Central memory CD4-positive, alpha-beta T cell (primary cell): ENCODE results near the gene APBA1.
A peak's percentile ranks its signal among the peaks of the same experiment; 100 is the strongest.

Source experiments
- DNase-seq: peaks from one replicate; pipeline ENCODE4 v3.0.0; 2022

Gene APBA1

GRCh38 chr9:69574057-69574456, 98.1 kb downstream of the APBA1 start:
- no peak for DNase-seq

GRCh38 chr9:69573651-69574050, 98.5 kb downstream of the APBA1 start:
- no peak for DNase-seq

GRCh38 chr9:69572611-69573010, 99.6 kb downstream of the APBA1 start:
- no peak for DNase-seq

DNA sequence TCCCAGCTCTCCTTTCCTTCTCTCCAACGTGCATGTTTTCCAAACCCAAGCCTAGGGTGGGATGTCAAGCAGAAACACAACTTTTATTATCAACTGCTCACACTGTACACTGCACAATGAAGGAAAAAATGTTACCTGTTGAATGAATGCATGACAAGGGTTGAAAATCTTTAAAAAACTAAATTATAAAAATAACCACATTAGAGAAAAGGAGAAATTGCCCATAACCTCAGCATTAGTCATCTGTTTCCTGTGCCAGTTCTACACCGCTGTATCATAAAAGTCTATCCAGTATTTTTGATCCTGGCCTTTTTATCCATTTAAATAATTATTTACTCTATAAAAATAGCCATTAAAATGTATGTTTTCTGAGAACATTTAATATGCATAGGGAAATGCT, 101.1 kb downstream of the APBA1 start:
- DNase-seq: no peak

- no peak for DNase-seq
Measured at GRCh38 chr9:69569738-69570451, 102.3 kb downstream of the APBA1 start.

DNA sequence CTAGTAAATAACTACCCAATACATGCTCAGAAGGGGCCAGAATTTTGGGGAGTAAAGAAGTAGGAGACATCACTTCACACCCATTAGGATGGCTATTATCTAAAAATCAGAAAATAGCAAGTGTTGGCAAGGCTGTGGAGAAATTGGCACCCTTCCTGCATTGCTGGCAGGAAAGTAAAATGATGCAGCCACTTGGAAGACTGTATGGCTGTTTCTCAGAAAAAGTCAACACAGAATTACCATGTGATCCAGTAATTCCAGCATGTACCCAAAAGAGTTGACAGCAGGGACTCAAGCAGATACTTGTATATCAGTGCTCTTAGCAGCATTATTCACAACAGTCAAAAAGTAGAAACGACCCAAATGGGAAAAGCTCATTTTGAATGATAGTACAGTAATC, 107.6 kb downstream of the APBA1 start:
- DNase-seq: no peak

DNA sequence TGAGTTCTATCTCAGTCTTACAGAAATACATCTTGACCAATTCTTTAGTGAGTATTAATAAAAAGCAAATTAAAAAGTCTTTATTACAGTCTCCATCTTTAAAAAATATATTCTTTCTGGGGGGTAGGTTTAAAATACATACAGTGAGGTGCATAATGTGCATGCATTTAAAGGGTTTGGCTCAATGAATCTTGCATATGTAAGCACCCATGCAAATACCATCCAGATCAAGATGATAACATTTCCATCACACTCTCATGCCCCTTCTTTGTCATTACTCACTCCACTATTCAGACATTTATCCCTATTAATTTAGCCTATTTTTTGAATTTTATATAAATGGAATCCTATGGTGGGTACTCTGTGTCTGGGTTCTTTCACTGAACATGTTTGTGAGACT, 113.0 kb downstream of the APBA1 start:
- DNase-seq: no peak

DNA sequence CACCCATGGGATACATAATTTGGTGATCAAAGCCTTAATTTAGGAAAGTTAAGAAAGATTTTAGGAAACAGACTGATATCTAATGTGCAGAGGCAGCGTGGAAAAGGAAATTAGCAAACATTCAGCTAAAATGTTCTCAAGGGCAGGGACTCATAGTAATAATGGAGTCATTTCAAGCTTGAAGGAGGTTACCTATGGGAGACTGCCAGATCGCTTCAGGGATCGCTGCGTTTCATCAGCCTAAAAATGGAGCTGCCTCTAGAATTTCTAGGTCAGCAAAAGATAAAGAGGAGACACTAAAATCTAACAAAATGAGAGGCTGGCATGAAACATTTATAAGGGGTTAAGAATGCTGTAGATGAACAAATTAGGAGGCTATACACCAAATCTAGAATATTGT, 115.5 kb downstream of the APBA1 start:
- DNase-seq: no peak

- DNase-seq: no peak
Measured at GRCh38 chr9:69555802-69556201, 116.4 kb downstream of the APBA1 start.

GRCh38 chr9:69554945-69555344, 117.2 kb downstream of the APBA1 start:
- no peak for DNase-seq

- peak; percentile 26 for DNase-seq
Measured at GRCh38 chr9:69549310-69550202, 122.6 kb downstream of the APBA1 start.

- no peak for DNase-seq
Measured at GRCh38 chr9:69548681-69549080, 123.5 kb downstream of the APBA1 start.

- DNase-seq: no peak
Measured at GRCh38 chr9:69546265-69546664, 125.9 kb downstream of the APBA1 start.

DNA sequence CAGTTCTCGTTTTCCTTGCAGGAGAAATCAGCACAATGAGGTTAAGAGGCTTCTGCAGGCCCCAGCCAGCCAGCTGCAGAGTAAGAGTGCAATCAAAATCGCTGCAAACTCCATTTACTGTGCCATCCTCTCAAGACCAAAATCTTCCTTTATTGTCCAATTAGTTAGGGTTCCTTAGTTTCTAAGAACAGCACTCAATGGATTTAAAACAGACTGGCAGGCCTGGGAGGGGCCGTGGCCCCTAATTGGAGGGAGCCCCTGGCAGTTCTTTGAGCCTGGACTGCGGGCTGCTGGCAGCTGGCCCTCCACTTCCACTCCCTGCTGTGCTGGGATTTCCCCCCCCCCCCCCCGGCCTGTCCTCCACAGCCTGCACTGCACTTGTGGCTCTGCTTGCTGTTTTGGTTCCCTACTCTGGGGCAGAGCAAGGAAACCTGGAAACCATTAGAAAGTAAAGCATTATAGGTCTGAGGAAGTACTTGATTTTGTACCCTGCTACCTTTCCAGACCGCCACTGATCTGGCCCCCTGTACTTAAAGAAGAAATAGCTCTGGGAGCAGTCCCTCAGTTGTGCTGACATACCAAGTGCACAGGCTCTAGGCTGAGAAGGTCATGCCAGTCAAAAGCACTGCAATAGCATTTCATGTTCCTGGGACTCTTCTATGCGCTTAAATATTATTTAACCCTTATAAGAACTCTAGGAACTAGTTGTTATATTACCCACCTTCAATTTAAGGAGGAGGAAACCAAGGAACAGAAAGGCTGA, 129.0 kb downstream of the APBA1 start:
- DNase-seq: no peak

DNA sequence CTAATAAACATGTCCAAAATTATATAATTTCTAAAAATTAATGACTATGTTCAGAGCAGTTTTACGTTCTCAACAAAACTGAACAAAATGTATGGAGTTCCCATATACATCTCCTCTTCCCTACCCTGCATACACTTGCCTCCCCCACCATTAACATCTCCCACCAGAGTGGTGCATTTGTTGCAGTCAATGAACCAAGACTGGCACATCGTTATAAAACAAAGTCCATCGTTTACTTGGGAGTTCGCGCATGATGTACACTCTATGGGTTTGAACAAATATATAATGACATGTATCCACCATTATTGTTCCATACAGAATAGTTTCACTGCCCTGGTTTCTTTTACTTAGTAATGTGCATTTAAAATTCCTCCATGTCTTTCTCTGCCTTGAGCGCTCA, 130.1 kb downstream of the APBA1 start:
- no peak for DNase-seq

DNA sequence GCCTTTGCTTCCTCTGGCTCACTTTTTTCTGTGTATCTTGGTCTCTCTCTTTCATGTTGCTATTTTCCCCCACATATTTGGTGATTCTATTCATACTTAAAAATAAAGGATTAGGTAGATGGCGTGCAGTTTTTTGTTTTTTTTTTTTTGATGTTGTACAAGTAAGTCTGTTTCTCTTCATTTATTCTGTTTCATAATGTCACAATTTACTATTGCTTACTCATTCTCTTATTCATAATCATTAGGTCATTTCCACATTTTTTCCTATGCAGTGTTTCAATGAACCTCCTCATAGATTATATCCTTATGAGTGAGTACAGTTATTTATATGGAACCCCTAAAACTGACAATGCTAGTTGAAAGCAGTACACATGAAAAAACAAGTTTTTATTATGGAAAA, 136.3 kb downstream of the APBA1 start:
- no peak for DNase-seq

- no peak for DNase-seq
Measured at GRCh38 chr9:69535286-69535832, 136.8 kb downstream of the APBA1 start.

DNA sequence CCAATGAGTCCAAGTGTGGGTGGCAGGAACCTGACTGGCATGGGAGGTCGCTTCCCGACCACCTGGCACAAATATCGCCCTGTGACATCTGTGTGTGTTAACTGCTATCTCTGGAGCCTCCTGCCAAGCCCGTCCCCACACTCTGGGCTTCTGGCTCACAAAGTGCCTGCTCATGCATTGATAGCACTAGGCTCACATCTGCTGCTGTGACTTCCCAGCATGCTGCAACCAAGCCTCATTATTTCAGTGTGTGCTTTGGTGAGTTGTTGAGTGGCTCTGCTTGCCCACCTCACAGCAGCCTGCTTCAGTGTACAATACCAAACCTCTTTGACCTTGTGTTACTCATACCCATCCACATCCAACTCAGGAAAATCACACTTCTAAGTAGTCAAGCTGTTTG, 139.8 kb downstream of the APBA1 start:
- no peak for DNase-seq

- DNase-seq: no peak
Measured at GRCh38 chr9:69527454-69527853, 144.7 kb downstream of the APBA1 start.

DNA sequence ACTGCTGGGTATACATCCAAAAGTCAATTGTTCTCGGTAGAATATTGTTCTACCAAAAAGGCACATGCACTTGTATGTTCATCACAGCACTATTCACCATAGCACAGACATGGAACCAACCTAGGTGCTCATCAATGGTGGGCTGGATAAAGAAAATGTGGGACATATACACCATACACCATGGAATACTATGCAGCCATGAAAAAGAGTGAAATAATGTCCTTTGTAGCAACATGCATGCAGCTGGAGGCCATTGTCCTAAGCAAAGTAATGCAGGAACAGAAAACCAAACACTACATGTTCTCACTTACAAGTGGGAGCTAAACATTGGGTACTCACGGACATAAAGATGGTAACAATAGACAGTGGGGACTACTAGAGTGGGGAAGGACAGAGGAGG, 145.5 kb downstream of the APBA1 start:
- no peak for DNase-seq

DNA sequence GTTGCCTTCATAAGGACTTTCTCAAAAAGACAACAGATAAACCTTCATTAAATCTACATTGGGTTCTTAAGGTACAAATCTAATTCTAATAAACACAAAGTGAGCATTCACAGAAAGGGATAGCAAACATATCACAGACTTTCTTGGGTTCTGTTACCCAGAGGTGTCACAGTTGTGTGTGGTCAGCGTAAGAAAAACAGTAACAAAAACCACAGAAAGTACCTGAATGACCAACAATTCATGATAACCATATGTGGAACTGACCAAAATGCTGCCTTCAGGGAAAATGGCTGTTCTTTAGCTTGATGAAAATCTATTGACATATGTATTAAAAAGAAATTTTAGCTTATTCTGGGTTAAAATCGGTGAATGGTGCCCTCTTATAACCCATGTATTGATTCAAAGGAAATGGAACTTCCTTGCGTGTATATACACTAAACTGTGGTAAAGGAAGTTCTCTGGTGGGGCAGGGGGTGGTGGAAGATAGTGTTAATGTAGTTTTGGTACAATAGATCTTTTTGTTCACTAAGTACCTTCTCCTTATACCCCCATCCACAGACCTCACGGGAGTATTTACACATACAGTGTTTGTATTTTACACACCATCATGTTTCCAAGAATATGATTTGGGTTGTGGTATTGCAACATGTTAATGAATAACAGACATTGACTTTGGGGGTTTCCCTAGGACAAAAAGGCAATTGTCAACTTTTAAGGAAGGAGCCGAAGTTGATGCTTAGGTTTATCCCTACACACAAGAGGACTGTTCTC, 152.5 kb downstream of the APBA1 start:
- no peak for DNase-seq
